ENCODE data around the gene PLAGL1.

DNA sequence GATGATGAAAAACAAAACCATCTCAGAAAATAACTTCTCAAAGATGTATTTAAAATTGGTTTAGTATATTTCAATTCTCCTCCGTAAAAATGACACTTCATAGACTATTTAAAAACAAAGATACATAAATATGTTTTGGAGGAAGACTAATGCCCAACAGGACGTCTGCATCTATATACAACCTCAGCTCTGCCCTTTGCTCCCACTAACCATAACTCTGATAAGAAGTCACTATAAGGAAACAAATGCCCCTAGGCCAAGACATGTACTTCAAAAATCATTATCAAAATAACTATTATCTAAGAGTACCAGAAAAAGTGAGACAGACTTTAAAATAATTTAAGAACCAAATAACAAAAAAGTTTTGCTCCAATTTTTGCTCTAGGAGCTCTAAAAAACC is 23.4 kb downstream of the PLAGL1 start:
- TF ChIP-seq, protein P1, sequence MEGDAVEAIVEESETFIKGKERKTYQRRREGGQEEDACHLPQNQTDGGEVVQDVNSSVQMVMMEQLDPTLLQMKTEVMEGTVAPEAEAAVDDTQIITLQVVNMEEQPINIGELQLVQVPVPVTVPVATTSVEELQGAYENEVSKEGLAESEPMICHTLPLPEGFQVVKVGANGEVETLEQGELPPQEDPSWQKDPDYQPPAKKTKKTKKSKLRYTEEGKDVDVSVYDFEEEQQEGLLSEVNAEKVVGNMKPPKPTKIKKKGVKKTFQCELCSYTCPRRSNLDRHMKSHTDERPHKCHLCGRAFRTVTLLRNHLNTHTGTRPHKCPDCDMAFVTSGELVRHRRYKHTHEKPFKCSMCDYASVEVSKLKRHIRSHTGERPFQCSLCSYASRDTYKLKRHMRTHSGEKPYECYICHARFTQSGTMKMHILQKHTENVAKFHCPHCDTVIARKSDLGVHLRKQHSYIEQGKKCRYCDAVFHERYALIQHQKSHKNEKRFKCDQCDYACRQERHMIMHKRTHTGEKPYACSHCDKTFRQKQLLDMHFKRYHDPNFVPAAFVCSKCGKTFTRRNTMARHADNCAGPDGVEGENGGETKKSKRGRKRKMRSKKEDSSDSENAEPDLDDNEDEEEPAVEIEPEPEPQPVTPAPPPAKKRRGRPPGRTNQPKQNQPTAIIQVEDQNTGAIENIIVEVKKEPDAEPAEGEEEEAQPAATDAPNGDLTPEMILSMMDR (IDR thresholded peaks at IDR 0.05; ENCODE audit: insufficient read depth, low read depth, low read length), result no peak
- TF ChIP-seq EZH2 (IDR thresholded peaks at IDR 0.05; ENCODE audit: insufficient read depth, low read length), result no peak

All from astrocyte (in vitro differentiated cells and primary cell).